Superior temporal gyrus (tissue), 1 donor: ENCODE measurements around the gene SDK1.
A peak's percentile ranks its signal among the peaks of the same experiment; 100 is the strongest.

Source experiments
- DNase-seq: peaks from one replicate; pipeline ENCODE4 v3.0.0-alpha.2; 2016; ENCODE audit errors: extremely low spot score

Gene SDK1

DNA sequence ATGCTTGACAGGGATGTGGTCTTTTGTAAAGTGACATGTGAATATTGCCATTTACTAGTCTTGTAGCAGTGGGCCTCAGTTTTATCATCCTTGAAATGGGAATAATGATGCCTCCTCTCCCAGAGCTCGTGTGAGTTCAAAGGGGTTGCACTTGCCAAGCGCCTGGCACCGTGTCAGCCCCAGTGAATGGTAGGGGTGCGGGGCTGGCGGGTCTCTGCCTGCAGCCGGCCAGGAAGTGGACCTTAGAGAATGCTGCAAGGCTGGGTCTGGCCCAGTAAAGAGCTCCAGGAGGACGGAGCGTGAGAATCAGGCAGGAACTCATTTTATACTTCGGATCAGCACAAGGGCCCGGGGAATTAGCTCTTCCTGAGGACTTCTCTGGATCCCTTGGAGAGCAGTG lies 856.6 kb downstream of the SDK1 start:
- DNase-seq = no peak

- DNase-seq = no peak
These were observed 857.5 kb downstream of the SDK1 start for GRCh38 chr7:4158441-4159153.

- DNase-seq = no peak
These were observed 858.1 kb downstream of the SDK1 start for GRCh38 chr7:4159154-4159501.

- peak; percentile 14 for DNase-seq
These were observed 858.9 kb downstream of the SDK1 start for GRCh38 chr7:4159761-4160554.

DNA sequence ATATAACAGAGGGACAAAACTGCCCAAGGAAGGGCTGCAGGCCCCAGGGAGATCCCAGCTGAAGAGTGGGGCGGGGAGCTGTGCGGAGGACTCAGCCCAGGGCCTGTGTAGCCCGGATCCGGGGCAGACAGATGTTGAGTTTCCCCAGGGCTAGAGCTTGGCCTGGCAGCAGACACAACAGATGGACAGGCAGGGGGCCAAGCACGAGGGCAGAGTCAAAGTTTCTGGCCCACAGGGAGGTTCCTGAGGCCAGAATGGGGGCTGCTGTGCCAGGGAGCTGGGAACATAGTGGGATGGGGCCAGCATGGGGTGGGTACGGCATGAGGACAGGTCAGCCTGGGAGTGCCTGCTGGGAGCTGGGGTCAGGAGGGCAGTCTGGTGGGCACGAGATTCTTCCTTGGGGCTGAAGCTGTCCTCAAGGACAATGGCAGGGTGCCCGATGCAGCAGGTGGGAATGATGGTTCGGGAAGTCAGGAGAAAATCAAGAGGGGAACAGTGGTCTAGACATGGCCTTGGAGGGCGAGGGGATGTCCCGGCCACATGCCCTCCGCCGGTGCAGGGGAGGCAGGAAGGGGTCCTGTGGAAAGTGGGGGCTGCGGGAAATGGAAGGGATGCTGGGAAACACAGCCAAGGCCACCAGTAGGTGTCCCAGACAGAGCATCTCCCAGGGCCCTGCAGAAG lies 862.0 kb downstream of the SDK1 start:
- DNase-seq = no peak

DNA sequence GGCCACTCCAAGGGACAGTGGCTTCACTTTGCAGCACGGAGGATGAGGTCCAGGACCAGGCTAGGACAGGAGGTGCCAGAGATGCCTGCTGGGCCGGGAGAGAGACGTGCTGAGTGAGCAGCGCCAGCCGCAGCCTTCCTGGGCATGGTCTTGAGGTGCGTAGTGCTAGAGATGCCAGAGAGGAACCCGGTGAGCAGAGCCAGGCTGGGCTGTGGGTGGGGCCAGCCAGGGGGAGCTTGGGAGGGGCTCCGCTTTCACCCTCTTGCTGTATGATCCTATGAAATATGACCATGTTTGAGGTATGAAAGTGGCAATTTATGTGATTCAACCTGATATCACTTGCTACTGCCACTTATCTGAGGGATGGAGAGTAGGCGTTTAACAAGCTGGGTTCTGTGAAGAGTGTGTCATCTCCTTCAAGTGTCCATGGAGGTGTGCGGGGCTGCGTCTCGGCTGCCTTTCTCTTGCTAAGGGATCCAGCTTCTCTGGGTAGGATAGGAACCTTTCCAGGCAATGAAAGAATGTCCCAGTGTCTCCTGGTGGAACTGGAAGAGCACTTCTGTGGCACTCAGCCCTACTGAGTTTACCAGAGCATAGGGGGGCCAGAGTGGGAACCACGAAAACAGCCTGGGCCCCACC lies 862.6 kb downstream of the SDK1 start:
- peak; percentile 20 for DNase-seq

DNA sequence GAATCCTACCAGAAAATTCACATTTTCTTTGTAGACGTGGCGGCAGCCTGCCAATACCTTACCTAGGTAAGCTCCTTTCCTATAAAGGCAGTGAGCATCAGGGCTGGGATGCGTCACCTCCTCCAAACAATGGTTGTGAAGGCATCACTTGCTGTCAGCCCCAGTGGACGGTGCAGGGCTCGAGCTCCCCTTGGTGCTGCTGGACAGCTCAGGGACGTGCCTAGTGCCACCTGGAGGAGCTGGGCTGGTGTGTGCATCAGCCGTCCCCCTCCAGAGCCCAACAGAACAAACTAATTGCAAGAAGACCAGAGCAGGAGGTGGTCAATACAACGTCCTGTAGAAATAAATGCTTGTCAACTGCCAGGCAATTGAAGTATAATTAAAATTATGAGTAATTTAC lies 863.5 kb downstream of the SDK1 start:
- DNase-seq = no peak

- DNase-seq = no peak
These were observed 865.3 kb downstream of the SDK1 start for GRCh38 chr7:4166340-4166739.

- no peak for DNase-seq
These were observed 865.8 kb downstream of the SDK1 start for GRCh38 chr7:4166807-4167206.

DNA sequence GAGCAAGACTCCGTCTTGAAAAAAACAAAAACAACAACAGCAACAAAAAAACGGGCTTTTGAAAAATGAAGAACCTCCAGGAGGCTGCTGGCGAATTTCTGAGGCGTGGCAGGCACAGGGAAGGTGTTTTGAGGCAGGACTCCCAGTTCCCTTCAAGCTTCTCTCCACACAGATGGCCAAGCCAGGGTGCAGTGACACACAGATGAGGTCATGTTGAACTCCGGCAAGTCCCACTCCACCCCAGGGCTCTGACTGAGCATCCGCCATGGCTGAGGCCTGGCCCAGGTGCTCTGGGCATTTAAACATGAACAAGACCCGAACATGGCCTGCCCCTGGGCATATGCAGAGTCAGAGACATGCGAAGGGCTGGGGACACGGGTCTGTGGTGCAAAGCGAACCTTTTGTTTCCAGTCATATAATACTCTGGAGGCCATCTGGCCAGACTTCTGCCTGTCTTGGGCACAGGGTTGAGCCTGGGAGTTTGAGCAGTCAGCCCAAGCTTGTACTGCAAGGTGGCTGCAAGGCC lies 866.4 kb downstream of the SDK1 start:
- no peak for DNase-seq

GRCh38 chr7:4168041-4168440 lies 867.0 kb downstream of the SDK1 start:
- no peak for DNase-seq

- DNase-seq = no peak
These were observed 867.5 kb downstream of the SDK1 start for GRCh38 chr7:4168541-4168940.

- no peak for DNase-seq
These were observed 868.4 kb downstream of the SDK1 start for GRCh38 chr7:4169455-4169854.

- DNase-seq = no peak
These were observed 870.1 kb downstream of the SDK1 start for GRCh38 chr7:4170997-4171786.

DNA sequence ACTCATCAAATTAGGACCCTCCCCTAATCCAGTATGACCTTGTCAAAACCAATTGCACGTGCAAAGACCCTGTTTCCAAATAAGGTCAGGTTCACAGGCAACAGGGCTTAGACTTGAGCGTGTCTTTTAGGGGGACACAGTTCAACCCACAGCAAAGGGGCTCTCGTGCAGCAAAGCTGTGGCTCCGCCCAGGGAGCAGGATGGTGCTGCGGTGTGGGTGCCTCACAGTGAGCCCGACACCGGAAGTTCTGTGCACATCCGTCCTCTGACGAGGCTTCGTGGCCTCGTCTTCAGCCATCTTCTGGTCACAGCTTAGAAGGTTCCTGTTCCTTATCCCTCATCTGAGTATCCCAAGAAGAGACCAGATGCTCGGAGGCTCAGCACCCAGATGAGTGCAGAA lies 871.8 kb downstream of the SDK1 start:
- DNase-seq = no peak

- DNase-seq = no peak
These were observed 872.6 kb downstream of the SDK1 start for GRCh38 chr7:4173615-4174014.

DNA sequence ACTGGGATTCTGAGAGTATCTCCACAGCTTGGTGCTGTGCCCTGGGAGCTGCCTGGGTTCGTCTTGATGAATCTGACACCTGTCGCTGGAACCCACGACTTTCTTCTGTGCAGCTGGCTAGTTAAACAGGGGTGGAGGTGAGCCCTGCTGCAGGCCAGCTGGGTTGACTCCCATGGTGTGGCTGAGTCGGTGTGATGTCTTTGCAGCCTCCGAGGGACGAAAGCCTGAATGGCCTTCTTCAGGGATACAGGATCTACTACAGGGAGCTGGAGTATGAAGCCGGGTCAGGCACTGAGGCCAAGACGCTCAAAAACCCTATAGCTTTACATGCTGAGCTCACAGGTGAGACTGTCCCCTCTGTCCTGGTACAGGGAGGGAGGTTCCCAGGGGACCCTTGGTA lies 873.0 kb downstream of the SDK1 start:
- DNase-seq = no peak

- no peak for DNase-seq
These were observed 873.4 kb downstream of the SDK1 start for GRCh38 chr7:4174451-4174850.

GRCh38 chr7:4174884-4175283 lies 873.8 kb downstream of the SDK1 start:
- no peak for DNase-seq

GRCh38 chr7:4175346-4175973 lies 874.4 kb downstream of the SDK1 start:
- no peak for DNase-seq

- DNase-seq = no peak
These were observed 875.9 kb downstream of the SDK1 start for GRCh38 chr7:4177001-4177400.
